Nucleus accumbens (tissue), 56 donors: ENCODE results near the gene TKTL1.

Experiments used
- DNase-seq, 56 donors: peaks; one replicate each; lab custom pipeline; 2025; lab: John Stamatoyannopoulos, UW

TKTL1 gene

GRCh38 chrX:154308108-154308946, 12.7 kb downstream of the TKTL1 start:
- DNase-seq, result peak in 25 of 56 donors; percentile 1 to 65 (median 12)

- DNase-seq, result no peak
These were observed 13.6 kb downstream of the TKTL1 start for GRCh38 chrX:154309041-154309775.

- no peak for DNase-seq
These were observed 15.3 kb downstream of the TKTL1 start for GRCh38 chrX:154310616-154311536.

GRCh38 chrX:154312116-154312515, 16.5 kb downstream of the TKTL1 start:
- DNase-seq, result no peak

- DNase-seq, result no peak
These were observed 17.6 kb downstream of the TKTL1 start for GRCh38 chrX:154313147-154313546.

GRCh38 chrX:154315416-154315815, 19.8 kb downstream of the TKTL1 start:
- no peak for DNase-seq

GRCh38 chrX:154317391-154317995, 21.9 kb downstream of the TKTL1 start:
- DNase-seq, result no peak

GRCh38 chrX:154320406-154320805, 24.8 kb downstream of the TKTL1 start:
- no peak for DNase-seq

- no peak for DNase-seq
These were observed 25.6 kb downstream of the TKTL1 start for GRCh38 chrX:154321152-154321551.

- DNase-seq, result peak in 1 of 56 donors; percentile 17
These were observed 26.0 kb downstream of the TKTL1 start for GRCh38 chrX:154321594-154321993.

GRCh38 chrX:154322890-154323289, 27.3 kb downstream of the TKTL1 start:
- no peak for DNase-seq

- DNase-seq, result no peak
These were observed 27.9 kb downstream of the TKTL1 start for GRCh38 chrX:154323537-154323936.

- DNase-seq, result no peak
These were observed 29.9 kb downstream of the TKTL1 start for GRCh38 chrX:154325541-154325940.

- DNase-seq, result no peak
These were observed 31.6 kb downstream of the TKTL1 start for GRCh38 chrX:154327038-154327820.

GRCh38 chrX:154328646-154329045, 33.1 kb downstream of the TKTL1 start:
- no peak for DNase-seq

- no peak for DNase-seq
These were observed 33.7 kb downstream of the TKTL1 start for GRCh38 chrX:154329294-154329693.

GRCh38 chrX:154332561-154332960, 37.0 kb downstream of the TKTL1 start:
- no peak for DNase-seq

GRCh38 chrX:154333116-154333515, 37.5 kb downstream of the TKTL1 start:
- no peak for DNase-seq

GRCh38 chrX:154333837-154334271, 38.3 kb downstream of the TKTL1 start:
- DNase-seq, result no peak
